ENCODE results near the gene LCN9. TPM values are rescaled to one million over a fixed set of nuclear protein-coding genes. Genes with fewer than 3 reads are reported as not detected.
"Not testable (repeated sequence)": the region's sequence is repeated elsewhere in the genome, so short reads cannot be mapped to it uniquely, and the experiment has no call there.

The LCN9 gene
- total and polyA plus RNA-seq, 2 of the 13 experiments (the other 11 are each of a cell fraction or from before 2014, with no cell fraction given), result not detected

GRCh38 chr9:135624282-135624681 lies 38.8 kb upstream of the LCN9 start (continued):
- TF ChIP-seq HNRNPL (IDR thresholded peaks at IDR 0.05; ENCODE audit: low read depth, low read length) (no peak), NR3C1 (CRISPR knock-in tag; IDR thresholded peaks at IDR 0.05) (no peak)

DNA sequence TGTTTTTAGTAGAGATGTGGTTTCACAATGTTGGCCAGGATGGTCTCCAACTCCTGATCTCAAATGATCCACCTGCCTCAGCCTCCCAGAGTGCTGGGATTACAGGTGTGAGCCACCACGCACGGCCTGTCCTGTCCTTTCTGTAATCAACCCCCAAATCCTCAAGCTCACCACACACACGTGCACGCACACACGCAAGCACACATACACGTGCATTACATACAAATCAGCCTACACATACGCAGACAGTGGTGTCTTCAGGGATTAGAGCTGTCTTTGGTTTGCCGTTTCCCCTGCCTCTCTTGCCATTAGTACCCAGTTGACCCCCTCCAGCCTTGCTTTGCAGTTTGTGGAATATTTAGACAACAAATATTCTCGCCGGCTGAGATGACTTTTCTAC lies 30.3 kb upstream of the LCN9 start:
- Histone ChIP-seq H3K27ac (ENCODE audit: extremely low read length, insufficient read depth, low read length) (no peak overlapping the region), H3K4me3 (replicated peaks in 1 of 3; ENCODE audit: insufficient read depth in 1 of 3, low read depth in 2 of 3, low read length in 3 of 3) (no peak overlapping the region), H3K4me2 (ENCODE audit: low read depth, low read length) (no peak overlapping the region), H3K9ac (ENCODE audit: insufficient read depth, low read depth, low read length) (no peak overlapping the region), H3K4me1 (ENCODE audit: insufficient read depth, low read length) (no peaks in the 10 kb centered on the region), H3K9me3 (ENCODE audit: low read length) (peaks cover 6% of the 10 kb centered on the region; the same call in 1 of the 2 replicates), H3K36me3 (replicated peaks in 1 of 2; ENCODE audit: control insufficient read depth in 1 of 2, insufficient read depth in 2 of 2, low read length in 2 of 2) (no peaks in the 10 kb centered on the region), H3K27me3 (ENCODE audit: control insufficient read depth in 1 of 2, insufficient read depth in 2 of 2, low read length in 2 of 2) (peaks cover 0 to 17% of the 10 kb centered on the region in 2 experiments), H2AFZ (ENCODE audit: low read length) (no peak overlapping the region), H3K79me2 (ENCODE audit: insufficient read depth, low read length) (no peaks in the 10 kb centered on the region), H4K20me1 (ENCODE audit: insufficient read depth, low read length) (no peaks in the 10 kb centered on the region)
- in situ Hi-C loops (cut with HindIII; ENCODE audit: extremely low pct_ligation_motif_present, low pct_unique_long_range_greater_than_20kb), result no loop called here
- no peak for ATAC-seq
- ChIA-PET POLR2A (no interaction called here), CTCF (ENCODE audit: low intra/inter-chr PET ratio, low total read pairs) (no interaction called here)
- FAIRE-seq, result no peak
- no peak for DNase-seq (ENCODE audit: low spot score)
- intact Hi-C loops (cut with micrococcal nuclease; ENCODE audit: unreplicated experiment), result no loop called here
- TF ChIP-seq ETV5 (CRISPR knock-in tag; IDR thresholded peaks at IDR 0.05; ENCODE audit: borderline replicate concordance) (no peak), ZNF709 (CRISPR knock-in tag; IDR thresholded peaks at IDR 0.05) (no peak)
- TF ChIP-seq, protein P1, sequence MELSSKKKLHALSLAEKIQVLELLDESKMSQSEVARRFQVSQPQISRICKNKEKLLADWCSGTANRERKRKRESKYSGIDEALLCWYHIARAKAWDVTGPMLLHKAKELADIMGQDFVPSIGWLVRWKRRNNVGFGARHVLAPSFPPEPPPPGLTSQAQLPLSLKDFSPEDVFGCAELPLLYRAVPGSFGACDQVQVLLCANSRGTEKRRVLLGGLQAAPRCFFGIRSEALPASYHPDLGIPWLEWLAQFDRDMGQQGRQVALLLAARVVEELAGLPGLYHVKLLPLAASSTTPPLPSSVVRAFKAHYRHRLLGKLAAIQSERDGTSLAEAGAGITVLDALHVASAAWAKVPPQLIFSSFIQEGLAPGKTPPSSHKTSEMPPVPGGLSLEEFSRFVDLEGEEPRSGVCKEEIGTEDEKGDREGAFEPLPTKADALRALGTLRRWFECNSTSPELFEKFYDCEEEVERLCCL (CRISPR knock-in tag; IDR thresholded peaks at IDR 0.05; ENCODE audit: borderline replicate concordance), result no peak
- TF ChIP-seq, protein P2, sequence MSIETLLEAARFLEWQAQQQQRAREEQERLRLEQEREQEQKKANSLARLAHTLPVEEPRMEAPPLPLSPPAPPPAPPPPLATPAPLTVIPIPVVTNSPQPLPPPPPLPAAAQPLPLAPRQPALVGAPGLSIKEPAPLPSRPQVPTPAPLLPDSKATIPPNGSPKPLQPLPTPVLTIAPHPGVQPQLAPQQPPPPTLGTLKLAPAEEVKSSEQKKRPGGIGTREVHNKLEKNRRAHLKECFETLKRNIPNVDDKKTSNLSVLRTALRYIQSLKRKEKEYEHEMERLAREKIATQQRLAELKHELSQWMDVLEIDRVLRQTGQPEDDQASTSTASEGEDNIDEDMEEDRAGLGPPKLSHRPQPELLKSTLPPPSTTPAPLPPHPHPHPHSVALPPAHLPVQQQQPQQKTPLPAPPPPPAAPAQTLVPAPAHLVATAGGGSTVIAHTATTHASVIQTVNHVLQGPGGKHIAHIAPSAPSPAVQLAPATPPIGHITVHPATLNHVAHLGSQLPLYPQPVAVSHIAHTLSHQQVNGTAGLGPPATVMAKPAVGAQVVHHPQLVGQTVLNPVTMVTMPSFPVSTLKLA (IDR thresholded peaks at IDR 0.05), result peak; percentile 85
- TF ChIP-seq, protein P3, sequence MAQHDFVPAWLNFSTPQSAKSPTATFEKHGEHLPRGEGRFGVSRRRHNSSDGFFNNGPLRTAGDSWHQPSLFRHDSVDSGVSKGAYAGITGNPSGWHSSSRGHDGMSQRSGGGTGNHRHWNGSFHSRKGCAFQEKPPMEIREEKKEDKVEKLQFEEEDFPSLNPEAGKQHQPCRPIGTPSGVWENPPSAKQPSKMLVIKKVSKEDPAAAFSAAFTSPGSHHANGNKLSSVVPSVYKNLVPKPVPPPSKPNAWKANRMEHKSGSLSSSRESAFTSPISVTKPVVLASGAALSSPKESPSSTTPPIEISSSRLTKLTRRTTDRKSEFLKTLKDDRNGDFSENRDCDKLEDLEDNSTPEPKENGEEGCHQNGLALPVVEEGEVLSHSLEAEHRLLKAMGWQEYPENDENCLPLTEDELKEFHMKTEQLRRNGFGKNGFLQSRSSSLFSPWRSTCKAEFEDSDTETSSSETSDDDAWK (CRISPR knock-in tag; IDR thresholded peaks at IDR 0.05), result no peak
- no TSS peak for BruUV-seq (replicated peaks)
- 38% methylated on average over 10 of the region's 10 CpGs for WGBS (ENCODE audit: low lambda C conversion rate)

GRCh38 chr9:135636930-135637530 lies 26.1 kb upstream of the LCN9 start:
- POLR2A ChIA-PET; H3K4me3 ChIP-seq (replicated peaks in 1 of 3; ENCODE audit: insufficient read depth in 1 of 3, low read depth in 2 of 3, low read length in 3 of 3); intact Hi-C loops (cut with micrococcal nuclease; ENCODE audit: unreplicated experiment); H2AFZ ChIP-seq (ENCODE audit: low read length); H3K4me2 ChIP-seq (ENCODE audit: low read depth, low read length); H3K36me3 ChIP-seq (replicated peaks in 1 of 2; ENCODE audit: control insufficient read depth in 1 of 2, insufficient read depth in 2 of 2, low read length in 2 of 2); H3K4me1 ChIP-seq (ENCODE audit: insufficient read depth, low read length); H3K9ac ChIP-seq (ENCODE audit: insufficient read depth, low read depth, low read length); DNase-seq (ENCODE audit: low spot score); H3K79me2 ChIP-seq (ENCODE audit: insufficient read depth, low read length); FAIRE-seq; H3K27ac ChIP-seq (ENCODE audit: extremely low read length, insufficient read depth, low read length); in situ Hi-C loops (cut with HindIII; ENCODE audit: extremely low pct_ligation_motif_present, low pct_unique_long_range_greater_than_20kb); ATAC-seq; H4K20me1 ChIP-seq (ENCODE audit: insufficient read depth, low read length); BruUV-seq (replicated peaks); H3K9me3 ChIP-seq (ENCODE audit: low read length); CTCF ChIA-PET (ENCODE audit: low intra/inter-chr PET ratio, low total read pairs): not testable (repeated sequence)
- peaks cover 0 to 17% of the 10 kb centered on the region in 2 experiments; a peak in 4 of 5 replicates for H3K27me3 ChIP-seq (ENCODE audit: control insufficient read depth in 1 of 2, insufficient read depth in 2 of 2, low read length in 2 of 2)
- 3% methylated on average over 7 of the region's 7 CpGs for WGBS (ENCODE audit: low lambda C conversion rate)
